Activated gamma-delta T cell treated with Interleukin-2 at 50 U/mL for 16 hours (primary cell): ENCODE measurements around the gene RNF138.
"Not testable (repeated sequence)": the region's sequence is repeated elsewhere in the genome, so short reads cannot be mapped to it uniquely, and the experiment has no call there.

Experiments used
- DNase-seq: peaks from one replicate; pipeline ENCODE4 v3.0.0-alpha.2; 2020

The RNF138 gene

GRCh38 chr18:32091724-32092421, at the start of gene RNF138:
TSS of gene RNF138 (plus strand) at chr18:32091874. CDS start at chr18:32092777, 903 bp downstream.
- DNase-seq = peak; percentile 78

GRCh38 chr18:32042337-32042736, 49.3 kb upstream of the RNF138 start:
- DNase-seq = no peak

- DNase-seq = no peak
These were observed 43.1 kb upstream of the RNF138 start for GRCh38 chr18:32048507-32049091.

GRCh38 chr18:32049393-32050171, 42.1 kb upstream of the RNF138 start:
- DNase-seq = peak; percentile 38

- DNase-seq = no peak
These were observed 34.9 kb upstream of the RNF138 start for GRCh38 chr18:32056613-32057358.

- no peak for DNase-seq
These were observed 34.0 kb upstream of the RNF138 start for GRCh38 chr18:32057624-32058165.

GRCh38 chr18:32060026-32060425, 31.6 kb upstream of the RNF138 start:
- no peak for DNase-seq

GRCh38 chr18:32067375-32068167, 24.1 kb upstream of the RNF138 start:
- DNase-seq = no peak

- no peak for DNase-seq
These were observed 19.4 kb upstream of the RNF138 start for GRCh38 chr18:32072321-32072720.

- no peak for DNase-seq
These were observed 17.5 kb upstream of the RNF138 start for GRCh38 chr18:32074206-32074605.

- no peak for DNase-seq
These were observed 12.8 kb upstream of the RNF138 start for GRCh38 chr18:32078845-32079244.

- DNase-seq = no peak
These were observed 9.8 kb upstream of the RNF138 start for GRCh38 chr18:32081881-32082280.

- DNase-seq = no peak
These were observed 7.9 kb upstream of the RNF138 start for GRCh38 chr18:32083781-32084180.

GRCh38 chr18:32086881-32087280, 4.8 kb upstream of the RNF138 start:
- DNase-seq = no peak

- not testable (repeated sequence) for DNase-seq
These were observed 843 bp upstream of the RNF138 start for GRCh38 chr18:32090831-32091230.

- DNase-seq = no peak
These were observed 350 bp upstream of the RNF138 start for GRCh38 chr18:32091325-32091723.

- DNase-seq = peak; percentile 99
These were observed 888 bp downstream of the RNF138 start for GRCh38 chr18:32092422-32093101.

- peak; percentile 24 for DNase-seq
These were observed 1.4 kb downstream of the RNF138 start for GRCh38 chr18:32093102-32093511.

GRCh38 chr18:32093523-32093922, 1.8 kb downstream of the RNF138 start:
- no peak for DNase-seq

- DNase-seq = no peak
These were observed 3.7 kb downstream of the RNF138 start for GRCh38 chr18:32095192-32095899.

GRCh38 chr18:32095900-32096229, 4.2 kb downstream of the RNF138 start:
- no peak for DNase-seq
